ENCODE measurements around the gene SLC5A11. TPM values are rescaled to one million over a fixed set of nuclear protein-coding genes. Genes with fewer than 3 reads are reported as not detected.

SLC5A11 gene
- total and polyA plus RNA-seq, 11 donors, result 0.75 TPM; not detected in 10

DNA sequence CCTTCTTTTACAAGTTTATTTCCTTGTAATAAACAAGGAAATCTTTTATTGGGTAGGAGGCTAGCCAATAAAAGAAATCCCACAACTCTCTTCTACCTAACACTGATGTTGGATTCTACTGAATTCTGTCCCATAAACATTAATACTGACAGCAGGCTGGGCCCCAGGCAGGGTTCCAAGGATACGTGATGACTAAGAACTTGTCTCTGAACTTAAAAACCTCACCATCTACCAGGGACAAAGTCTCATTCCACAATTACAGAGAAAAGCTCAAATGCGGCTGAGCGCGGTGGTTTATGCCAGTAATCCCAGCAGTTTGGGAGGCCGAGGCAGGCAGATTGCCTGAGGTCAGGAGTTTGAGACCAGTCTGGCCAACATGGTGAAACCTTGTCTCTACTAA is 104.5 kb downstream of the SLC5A11 start:
- Histone ChIP-seq H3K27me3 (no peaks in the 10 kb centered on the region), H3K36me3 (peaks cover 0 to 100% (median 100%) of the 10 kb centered on the region in 9 donors), H3K4me3 (no peak overlapping the region), H3K9me3 (no peaks in the 10 kb centered on the region), H3K27ac (no peak overlapping the region), H3K4me1 (no peaks in the 10 kb centered on the region)
- 94 to 95% (median 94%) methylated on average over 5 of the region's 5 CpGs for WGBS, 4 donors
- DNase-seq, result no peak
- TF ChIP-seq POLR2A (IDR thresholded peaks at IDR 0.05), result no peak
- TF ChIP-seq, protein P1, sequence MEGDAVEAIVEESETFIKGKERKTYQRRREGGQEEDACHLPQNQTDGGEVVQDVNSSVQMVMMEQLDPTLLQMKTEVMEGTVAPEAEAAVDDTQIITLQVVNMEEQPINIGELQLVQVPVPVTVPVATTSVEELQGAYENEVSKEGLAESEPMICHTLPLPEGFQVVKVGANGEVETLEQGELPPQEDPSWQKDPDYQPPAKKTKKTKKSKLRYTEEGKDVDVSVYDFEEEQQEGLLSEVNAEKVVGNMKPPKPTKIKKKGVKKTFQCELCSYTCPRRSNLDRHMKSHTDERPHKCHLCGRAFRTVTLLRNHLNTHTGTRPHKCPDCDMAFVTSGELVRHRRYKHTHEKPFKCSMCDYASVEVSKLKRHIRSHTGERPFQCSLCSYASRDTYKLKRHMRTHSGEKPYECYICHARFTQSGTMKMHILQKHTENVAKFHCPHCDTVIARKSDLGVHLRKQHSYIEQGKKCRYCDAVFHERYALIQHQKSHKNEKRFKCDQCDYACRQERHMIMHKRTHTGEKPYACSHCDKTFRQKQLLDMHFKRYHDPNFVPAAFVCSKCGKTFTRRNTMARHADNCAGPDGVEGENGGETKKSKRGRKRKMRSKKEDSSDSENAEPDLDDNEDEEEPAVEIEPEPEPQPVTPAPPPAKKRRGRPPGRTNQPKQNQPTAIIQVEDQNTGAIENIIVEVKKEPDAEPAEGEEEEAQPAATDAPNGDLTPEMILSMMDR (IDR thresholded peaks at IDR 0.05), result no peak
- ATAC-seq, result no peak
- intact Hi-C loops (cut with DNase I), result loop anchor here in 2 of 10 donors (10.0 kb wide), 3 partner anchors 65 to 155 kb away; partner anchors contain the start of gene ARHGAP17 (in 1 of the 2)

DNA sequence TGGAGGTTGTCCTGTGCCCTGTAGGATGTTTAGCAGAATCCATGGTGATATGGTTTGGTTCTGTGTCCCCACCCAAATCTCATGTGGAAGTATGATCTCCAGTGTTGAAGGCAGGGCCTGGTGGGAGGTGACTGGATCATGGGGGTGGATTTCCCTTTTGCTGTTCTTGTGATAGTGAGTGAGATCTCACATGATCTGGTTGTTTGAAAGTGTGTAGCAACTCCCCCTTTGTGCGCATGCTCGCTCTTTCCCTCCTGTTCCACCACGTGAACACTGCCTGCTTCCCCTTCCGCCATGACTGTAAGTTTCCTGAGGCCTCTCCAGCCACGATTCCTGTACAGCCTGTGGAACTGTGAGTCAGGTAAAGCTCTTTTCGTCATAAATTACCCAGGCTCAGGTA is 107.5 kb downstream of the SLC5A11 start:
- Histone ChIP-seq H3K4me3 (no peak overlapping the region), H3K27ac (no peak overlapping the region), H3K36me3 (peaks cover 0 to 100% (median 100%) of the 10 kb centered on the region in 9 donors), H3K27me3 (no peaks in the 10 kb centered on the region), H3K4me1 (no peaks in the 10 kb centered on the region), H3K9me3 (no peaks in the 10 kb centered on the region)
- no peak for DNase-seq
- TF ChIP-seq, protein P1 (IDR thresholded peaks at IDR 0.05), result no peak
- no peak for TF ChIP-seq POLR2A (IDR thresholded peaks at IDR 0.05)
- intact Hi-C loops (cut with DNase I), result loop anchor here in 2 of 10 donors (10.0 kb wide), 3 partner anchors 61 to 159 kb away; partner anchors contain the start of gene ARHGAP17 (in 1 of the 2)
- 90 to 96% (median 94%) methylated on average over 6 of the region's 6 CpGs for WGBS, 4 donors
- ATAC-seq, result no peak

DNA sequence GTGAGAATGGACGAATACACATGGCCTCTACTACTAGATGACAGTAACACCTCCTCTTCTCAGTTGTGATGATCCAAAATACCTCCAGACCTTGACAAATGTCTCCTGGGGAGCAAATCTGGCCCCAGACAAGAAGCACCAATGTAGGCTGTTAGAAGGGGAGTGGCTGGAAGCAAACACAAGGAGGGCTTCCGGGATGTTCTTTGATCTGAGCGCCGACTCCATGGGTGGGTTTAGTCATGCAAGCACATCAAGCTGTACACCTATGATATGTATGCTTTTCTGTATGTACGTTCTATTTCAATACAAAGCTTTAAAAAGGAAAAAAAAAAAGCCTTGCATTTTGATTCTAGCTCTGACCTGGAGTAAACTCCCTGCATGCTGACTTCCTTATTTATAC is 108.0 kb downstream of the SLC5A11 start:
- WGBS, 4 donors, result 95 to 99% (median 96%) methylated on average over 5 of the region's 5 CpGs
- H3K36me3 ChIP-seq, result peaks cover 0 to 100% (median 100%) of the 10 kb centered on the region in 9 donors
- H3K9me3 ChIP-seq, result no peaks in the 10 kb centered on the region
- H3K27me3 ChIP-seq, result no peaks in the 10 kb centered on the region
- ATAC-seq (no peak), DNase-seq (no peak)
- no peaks in the 10 kb centered on the region for H3K4me1 ChIP-seq
- intact Hi-C loops (cut with DNase I), result loop anchor here in 2 of 10 donors (10.0 kb wide), 3 partner anchors 61 to 159 kb away; partner anchors contain the start of gene ARHGAP17 (in 1 of the 2)
- TF ChIP-seq, protein P1 (IDR thresholded peaks at IDR 0.05), result no peak
- no peak for TF ChIP-seq POLR2A (IDR thresholded peaks at IDR 0.05)
- no peak overlapping the region for H3K27ac ChIP-seq
- no peak overlapping the region for H3K4me3 ChIP-seq

DNA sequence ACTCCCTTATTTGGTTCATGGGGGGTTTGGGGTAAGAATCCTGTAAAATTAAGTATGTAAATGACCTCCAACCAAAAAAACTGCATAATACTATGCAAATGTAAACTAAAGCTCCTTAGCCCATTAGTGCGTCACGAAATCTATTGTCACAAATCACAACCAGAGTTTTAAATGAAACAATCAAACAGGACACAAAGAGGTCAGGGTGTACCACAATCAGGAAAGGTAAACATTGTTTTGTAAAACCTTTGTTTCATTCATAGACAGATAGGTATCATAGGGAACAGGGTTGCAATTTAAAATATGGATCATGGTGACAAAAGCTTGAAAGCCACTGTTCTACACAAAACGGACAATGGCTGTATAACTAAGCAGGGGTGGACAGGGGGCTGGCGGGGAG is 108.4 kb downstream of the SLC5A11 start:
- no peaks in the 10 kb centered on the region for H3K4me1 ChIP-seq
- H3K27ac ChIP-seq, result no peak overlapping the region
- no peaks in the 10 kb centered on the region for H3K27me3 ChIP-seq
- no peak for DNase-seq
- no peak for TF ChIP-seq POLR2A (IDR thresholded peaks at IDR 0.05)
- TF ChIP-seq, protein P1 (IDR thresholded peaks at IDR 0.05), result no peak
- peaks cover 0 to 100% (median 100%) of the 10 kb centered on the region in 9 donors for H3K36me3 ChIP-seq
- intact Hi-C loops (cut with DNase I), result loop anchor here in 2 of 10 donors (10.0 kb wide), 3 partner anchors 61 to 159 kb away; partner anchors contain the start of gene ARHGAP17 (in 1 of the 2)
- WGBS, 4 donors, result 94 to 98% (median 95%) methylated on average over 4 of the region's 4 CpGs
- no peak overlapping the region for H3K4me3 ChIP-seq
- H3K9me3 ChIP-seq, result no peaks in the 10 kb centered on the region
- ATAC-seq, result no peak

Data from heart left ventricle (tissue), 16 donors.